Thyroid gland (tissue), 4 donors: ENCODE measurements around the gene TPRX2. TPM values are rescaled to one million over a fixed set of nuclear protein-coding genes. Genes with fewer than 3 reads are reported as not detected.

Experiments used
- DNase-seq, 2 donors: peaks; one replicate each; pipeline ENCODE4 v3.0.0-alpha.2; 2019
- H3K27ac ChIP-seq, 3 donors: fragments of 200-600 bp; sonication (generic); 1 replicate in 2 of 3; 2 replicates in 1 of 3; pipeline ENCODE4 v1.5.1; 2016 to 2019; ENCODE audit warnings: mild to moderate bottlenecking in 1 of 3, moderate library complexity in 1 of 3
- H3K27me3 ChIP-seq: fragments of 200-600 bp; sonication (generic); one replicate; pipeline ENCODE4 v1.5.1; 2019
- H3K36me3 ChIP-seq, 2 donors: fragments of 200-600 bp; sonication (generic); one replicate each; pipeline ENCODE4 v1.5.1; 2016 to 2019
- H3K4me1 ChIP-seq, 2 donors: fragments of 200-600 bp; sonication (generic); one replicate each; pipeline ENCODE4 v1.5.1; 2017 to 2019
- H3K4me3 ChIP-seq, 3 donors: fragments of 200-600 bp; sonication (generic); replicated peaks in 1 of 3; 1 replicate in 2 of 3; 2 replicates in 1 of 3; pipeline ENCODE4 v1.5.1; 2016; ENCODE audit warnings: mild to moderate bottlenecking in 1 of 3
- H3K9me3 ChIP-seq: fragments of 200-600 bp; sonication (generic); one replicate; pipeline ENCODE4 v1.5.1; 2017
- CTCF ChIP-seq, 6 experiments: fragments of 200-600 bp in 3 of 6; fragments of 450-650 bp in 3 of 6; sonication (generic) in 3 of 6; IDR thresholded peaks; one replicate each; pipeline ENCODE4 v1.5.1; 2016 to 2019; ENCODE audit warnings: antibody characterized with exemption in 6 of 6, mild to moderate bottlenecking in 2 of 6, inconsistent platforms in 1 of 6, moderate library complexity in 1 of 6
- POLR2A ChIP-seq, 2 donors: fragments of 450-650 bp; IDR thresholded peaks; one replicate each; pipeline ENCODE4 v1.6.1; 2017; ENCODE audit warnings: antibody characterized with exemption in 2 of 2, mild to moderate bottlenecking in 2 of 2, moderate library complexity in 1 of 2
- WGBS, 2 donors: methylation state at CpG; one replicate each; pipeline ENCODE4 v1.1.5; 2017; 5-methylcytosine and 5-hydroxymethylcytosine counted together
- intact Hi-C: fragments of 100-400 bp; cut with DNase I; formaldehyde crosslinking; loops from one replicate; pipeline ENCODE4 v1.15.1; 2023
- total RNA-seq, 4 donors: library from RNA; depleted of rRNA; stranded (reverse); fragments of >200 nt; gene quantifications; one replicate each; pipeline ENCODE4 v1.2.3, GENCODE V29; 2016

The TPRX2 gene
- total RNA-seq, 4 donors from 2014 or later = not detected

- DNase-seq = no peak
- Histone ChIP-seq H3K4me3 (no peak overlapping the region), H3K4me1 (no peaks in the 10 kb centered on the region), H3K36me3 (no peaks in the 10 kb centered on the region), H3K27me3 (no peaks in the 10 kb centered on the region), H3K9me3 (no peaks in the 10 kb centered on the region), H3K27ac (no peak overlapping the region)
- TF ChIP-seq POLR2A (IDR thresholded peaks at IDR 0.05) = no peak
- TF ChIP-seq CTCF (IDR thresholded peaks at IDR 0.05) = no peak
- intact Hi-C loops = no loop called here
- WGBS, 2 donors = 86 to 87% methylated on average over 3 of the region's 3 CpGs
Measured at GRCh38 chr19:47882890-47883289, 23.9 kb downstream of the TPRX2 start.

- Histone ChIP-seq H3K9me3 (no peaks in the 10 kb centered on the region), H3K36me3 (no peaks in the 10 kb centered on the region), H3K4me3 (no peak overlapping the region), H3K4me1 (no peaks in the 10 kb centered on the region), H3K27ac (no peak overlapping the region), H3K27me3 (no peaks in the 10 kb centered on the region)
- no peak for DNase-seq
- WGBS, 2 donors = 64 to 69% methylated on average over 5 of the region's 5 CpGs
- no peak for TF ChIP-seq POLR2A (IDR thresholded peaks at IDR 0.05)
- intact Hi-C loops = no loop called here
Measured at GRCh38 chr19:47885067-47885463, 26.0 kb downstream of the TPRX2 start.

GRCh38 chr19:47886010-47886559 is 27.1 kb downstream of the TPRX2 start, which contains the start of gene SULT2A1:
Gene SULT2A1 (minus strand): TSS chr19:47886315. CDS start chr19:47886257, 58 bp downstream.
- TF ChIP-seq POLR2A (IDR thresholded peaks at IDR 0.05) (no peak), CTCF (IDR thresholded peaks at IDR 0.05) (no peak)
- intact Hi-C loops = no loop called here
- DNase-seq = no peak
- H3K9me3 ChIP-seq = no peaks in the 10 kb centered on the region
- no peaks in the 10 kb centered on the region for H3K27me3 ChIP-seq
- H3K4me1 ChIP-seq = no peaks in the 10 kb centered on the region
- no peaks in the 10 kb centered on the region for H3K36me3 ChIP-seq
- no peak within 1 kb of the TSS for H3K4me3 ChIP-seq
- no peak within 1 kb of the TSS for H3K27ac ChIP-seq
- WGBS, 2 donors = 66 to 73% methylated on average over 12 of the region's 12 CpGs

- no peak for DNase-seq
- Histone ChIP-seq H3K27me3 (no peaks in the 10 kb centered on the region), H3K4me3 (no peak overlapping the region), H3K4me1 (no peaks in the 10 kb centered on the region), H3K27ac (no peak overlapping the region), H3K36me3 (no peaks in the 10 kb centered on the region), H3K9me3 (no peaks in the 10 kb centered on the region)
- intact Hi-C loops = no loop called here
- WGBS, 2 donors = 76 to 79% methylated on average over 7 of the region's 7 CpGs
- TF ChIP-seq CTCF (IDR thresholded peaks at IDR 0.05) (no peak), POLR2A (IDR thresholded peaks at IDR 0.05) (no peak)
Measured at GRCh38 chr19:47890865-47891621, 32.0 kb downstream of the TPRX2 start.

- TF ChIP-seq CTCF (IDR thresholded peaks at IDR 0.05) (no peak), POLR2A (IDR thresholded peaks at IDR 0.05) (no peak)
- no peak overlapping the region for H3K27ac ChIP-seq
- no peaks in the 10 kb centered on the region for H3K27me3 ChIP-seq
- intact Hi-C loops = no loop called here
- no peak for DNase-seq
- H3K4me3 ChIP-seq = no peak overlapping the region
- no peaks in the 10 kb centered on the region for H3K9me3 ChIP-seq
- no peaks in the 10 kb centered on the region for H3K36me3 ChIP-seq
- WGBS, 2 donors = 58 to 76% methylated on average over 2 of the region's 2 CpGs
- no peaks in the 10 kb centered on the region for H3K4me1 ChIP-seq
Measured at GRCh38 chr19:47891622-47891922, 32.5 kb downstream of the TPRX2 start.
